Fibroblast of the aortic adventitia (primary cell): ENCODE results near the gene XG. TPM values are rescaled to one million over a fixed set of nuclear protein-coding genes. Genes with fewer than 3 reads are reported as not detected.
"Not testable (repeated sequence)": the region's sequence is repeated elsewhere in the genome, so short reads cannot be mapped to it uniquely, and the experiment has no call there.

Experiments
- DNase-seq: peaks from one replicate; pipeline ENCODE4 v3.0.0-alpha.2; 2010; ENCODE audit warnings: low read depth
- H3K4me3 ChIP-seq: 2 replicates; pipeline ENCODE4 v1.5.1; 2011; ENCODE audit warnings: low read depth, mild to moderate bottlenecking, control low read depth, low read length, moderate library complexity
- CTCF ChIP-seq: IDR thresholded peaks from 2 replicates; pipeline ENCODE4 v1.5.1; 2011; ENCODE audit warnings: mild to moderate bottlenecking, low read length, control low read depth, inconsistent platforms; ENCODE audit not compliant: insufficient read depth
- total RNA-seq: library from RNA; depleted of rRNA; stranded (reverse); fragments of >200 nt; gene quantifications from 2 replicates; pipeline ENCODE4 v1.2.3, GENCODE V29; 2012; ENCODE audit warnings: low replicate concordance

The XG gene
- total RNA-seq, 1 donor, result 50.4 TPM

- H3K4me3 ChIP-seq, result no peak overlapping the region
- DNase-seq, result no peak
- TF ChIP-seq CTCF, result no peak
Observed at GRCh38 chrX:2793752-2794151, 41.9 kb downstream of the XG start.

- no peak for TF ChIP-seq CTCF
- no peak overlapping the region for H3K4me3 ChIP-seq
- DNase-seq, result no peak
Observed at GRCh38 chrX:2794336-2794735, 42.5 kb downstream of the XG start.

DNA sequence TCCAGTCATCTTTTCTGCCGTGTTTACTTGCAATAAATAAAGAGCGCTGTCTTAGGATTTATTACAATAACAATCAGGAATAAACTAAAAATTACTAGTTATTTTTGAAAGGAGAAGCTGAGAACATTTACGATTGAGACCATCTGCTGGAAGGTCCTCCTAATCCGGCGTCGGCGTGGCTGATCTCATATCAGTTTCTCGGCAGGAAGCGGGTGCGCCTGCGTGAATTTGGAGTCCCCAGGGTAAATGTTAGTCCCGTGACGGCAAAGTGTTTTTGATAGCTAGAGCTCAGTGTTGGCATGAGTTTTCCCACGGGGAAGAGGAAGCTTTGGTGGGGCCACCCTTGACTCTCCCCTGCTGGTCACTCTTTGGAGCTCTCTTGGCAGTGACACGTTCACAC is 45.0 kb downstream of the XG start:
- H3K4me3 ChIP-seq, DNase-seq: not testable (repeated sequence)

- DNase-seq, result no peak
- H3K4me3 ChIP-seq, result no peak overlapping the region
- no peak for TF ChIP-seq CTCF
Observed at GRCh38 chrX:2799369-2799768, 47.5 kb downstream of the XG start.

DNA sequence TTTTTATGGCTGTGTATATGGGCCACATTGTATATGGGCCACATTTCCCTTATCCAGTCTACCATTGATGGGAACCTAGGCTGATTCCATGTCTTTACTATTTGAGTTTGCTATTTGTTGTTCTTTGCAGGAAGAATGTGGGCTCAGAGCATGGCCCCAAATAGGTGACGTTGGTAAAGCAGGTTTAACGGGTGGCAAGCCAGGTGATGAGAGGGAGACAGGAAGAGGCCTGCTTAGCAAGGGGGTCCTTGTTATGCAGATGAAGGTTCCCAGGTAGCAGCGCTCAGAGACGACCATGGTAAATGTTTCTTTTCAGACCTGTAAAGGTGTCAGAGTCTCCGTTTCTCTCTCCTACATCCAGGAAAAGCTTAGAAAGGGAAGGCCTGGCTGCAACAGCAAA is 48.1 kb downstream of the XG start:
- DNase-seq, H3K4me3 ChIP-seq: not testable (repeated sequence)

- DNase-seq, result no peak
- no peak for TF ChIP-seq CTCF
- no peak overlapping the region for H3K4me3 ChIP-seq
Observed at GRCh38 chrX:2801223-2801622, 49.4 kb downstream of the XG start.

GRCh38 chrX:2802376-2803090 is 50.7 kb downstream of the XG start:
- DNase-seq, result peak; percentile 83

GRCh38 chrX:2803486-2803885 is 51.6 kb downstream of the XG start:
- H3K4me3 ChIP-seq, DNase-seq: not testable (repeated sequence)

More at GRCh38 chrX:2802376-2803090, 50.7 kb downstream of the XG start:
- H3K4me3 ChIP-seq, result not testable (repeated sequence)

DNA sequence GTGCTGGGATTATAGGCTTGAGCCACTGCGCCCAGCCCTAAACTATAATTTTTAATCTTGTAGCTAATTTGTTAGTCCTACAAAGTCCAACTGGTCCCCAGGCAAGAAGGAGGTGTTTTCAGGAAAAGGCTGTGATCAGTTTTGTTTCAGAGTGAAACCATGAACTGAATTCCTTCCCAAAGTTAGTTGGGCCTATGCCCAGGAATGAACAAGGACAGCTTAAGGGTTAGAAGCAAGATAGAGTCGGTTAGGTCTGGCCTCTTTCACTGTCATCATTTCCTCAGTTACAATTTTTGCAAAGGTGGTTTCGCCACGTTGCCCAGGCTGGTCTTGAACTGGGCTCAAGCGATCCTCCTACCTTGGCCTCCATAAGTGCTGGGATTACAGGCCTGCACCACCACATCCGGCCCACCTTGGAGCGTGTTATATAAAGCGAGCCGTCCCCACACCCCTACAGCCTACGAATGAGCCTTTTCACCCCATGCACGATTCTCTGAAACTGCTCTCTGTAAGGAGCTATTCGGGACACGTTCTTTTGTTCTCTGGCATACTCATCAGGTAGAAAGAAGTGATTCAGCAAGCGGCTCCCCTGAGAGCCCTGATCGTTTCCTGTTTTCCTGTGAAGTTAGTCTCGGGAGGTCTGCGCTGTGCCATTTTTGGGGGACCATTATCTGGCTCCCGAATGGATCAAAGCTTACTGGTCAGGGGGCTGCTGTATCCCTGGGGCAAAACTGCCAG is 52.4 kb downstream of the XG start:
- peak overlapping the region; percentile 35 for H3K4me3 ChIP-seq
- DNase-seq, result peak; percentile 77

DNA sequence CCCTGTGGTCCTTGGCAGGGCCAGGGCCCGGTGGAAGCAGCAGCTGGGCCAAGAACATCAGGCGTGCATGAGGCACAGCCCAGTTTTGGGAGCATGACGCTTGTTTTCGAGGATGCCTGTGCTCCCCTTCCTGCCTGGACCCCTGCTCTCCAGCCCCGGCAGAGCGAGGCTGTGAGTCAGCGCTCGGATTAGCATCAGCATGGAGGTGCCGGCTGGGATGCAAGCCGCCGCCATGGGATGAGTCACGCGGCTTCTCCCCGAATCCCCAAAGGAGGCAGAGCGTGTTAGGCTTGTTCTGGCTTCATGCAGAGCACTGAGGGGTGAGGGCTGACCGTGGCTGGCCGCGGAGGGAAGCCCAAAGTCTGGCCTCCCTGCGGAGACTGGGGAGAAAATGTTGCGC is 53.0 kb downstream of the XG start:
- peak; percentile 90 for DNase-seq
- peak overlapping the region; percentile 35 for H3K4me3 ChIP-seq
